Astrocyte (in vitro differentiated cells and primary cell): ENCODE results near the gene CCT4.

Experiments used
- CTCF ChIP-seq: IDR thresholded peaks from 2 replicates; pipeline ENCODE4 v1.5.1; 2011; ENCODE audit warnings: low read depth, mild to moderate bottlenecking, inconsistent platforms, low read length, moderate library complexity; ENCODE audit not compliant: insufficient read depth
- EZH2 ChIP-seq: IDR thresholded peaks from 2 replicates; pipeline ENCODE4 v1.6.1; 2012; ENCODE audit warnings: mild to moderate bottlenecking, low read length, inconsistent platforms; ENCODE audit not compliant: insufficient read depth

GRCh38 chr2:61911510-61911909 lies 23.1 kb upstream of the CCT4 start:
- TF ChIP-seq CTCF = no peak
- no peak for TF ChIP-seq EZH2
